Renal cortex interstitium (tissue), 11 donors: ENCODE results near the gene DHRS7B. TPM values are rescaled to one million over a fixed set of nuclear protein-coding genes. Genes with fewer than 3 reads are reported as not detected.

ENCODE experiments used
- DNase-seq, 11 donors: peaks; one replicate each; pipeline ENCODE4 v3.0.0-alpha.2; 2013; ENCODE audit warnings: low read depth in 9 of 11, low spot score in 4 of 11; ENCODE audit errors: extremely low read depth in 1 of 11
- polyA plus RNA-seq, 3 donors: library from polyadenylated mRNA; unstranded; fragments of 120-200 nt; gene quantifications; one replicate each; pipeline ENCODE4 v1.2.1, GENCODE V29; 2013; ENCODE audit not compliant: insufficient read length in 3 of 3

The DHRS7B gene
- polyA plus RNA-seq, 3 donors = 35.4 to 41.3 (median 38.1) TPM

GRCh38 chr17:21194226-21194625, 67.5 kb downstream of the DHRS7B start:
- DNase-seq = no peak

- DNase-seq = no peak
Measured at GRCh38 chr17:21194703-21195102, 67.9 kb downstream of the DHRS7B start.

- DNase-seq = no peak
Measured at GRCh38 chr17:21196126-21196525, 69.4 kb downstream of the DHRS7B start.

- no peak for DNase-seq
Measured at GRCh38 chr17:21198411-21198810, 71.6 kb downstream of the DHRS7B start.

- no peak for DNase-seq
Measured at GRCh38 chr17:21199311-21199710, 72.5 kb downstream of the DHRS7B start.

- no peak for DNase-seq
Measured at GRCh38 chr17:21199856-21200255, 73.1 kb downstream of the DHRS7B start.

GRCh38 chr17:21200590-21201297, 74.0 kb downstream of the DHRS7B start:
- no peak for DNase-seq

GRCh38 chr17:21201298-21201595, 74.5 kb downstream of the DHRS7B start:
- no peak for DNase-seq

GRCh38 chr17:21201874-21202273, 75.1 kb downstream of the DHRS7B start:
- no peak for DNase-seq

- DNase-seq = no peak
Measured at GRCh38 chr17:21202512-21202911, 75.7 kb downstream of the DHRS7B start.

- DNase-seq = no peak
Measured at GRCh38 chr17:21204935-21205334, 78.2 kb downstream of the DHRS7B start.

- no peak for DNase-seq
Measured at GRCh38 chr17:21208352-21208751, 81.6 kb downstream of the DHRS7B start.

GRCh38 chr17:21209511-21210175, 82.9 kb downstream of the DHRS7B start:
- DNase-seq = peak in 1 of 11 donors; percentile 18

- DNase-seq = no peak
Measured at GRCh38 chr17:21210411-21211076, 83.8 kb downstream of the DHRS7B start.

GRCh38 chr17:21211825-21212479, 85.2 kb downstream of the DHRS7B start:
- DNase-seq = no peak

GRCh38 chr17:21212826-21213637, 86.3 kb downstream of the DHRS7B start:
- no peak for DNase-seq

GRCh38 chr17:21213638-21214014, 86.9 kb downstream of the DHRS7B start:
- DNase-seq = no peak

- DNase-seq = peak; percentile 83 to 93 (median 90)
Measured at GRCh38 chr17:21214015-21214776, 87.4 kb downstream of the DHRS7B start, which contains the start of gene TMEM11. Gene TMEM11, minus strand, starts transcription at chr17:21214161. Its CDS starts 9 bp downstream, at chr17:21214152.
